Measurements from ENCODE around the gene DOCK2. TPM values are rescaled to one million over a fixed set of nuclear protein-coding genes. Genes with fewer than 3 reads are reported as not detected.
"Not testable (repeated sequence)": the region's sequence is repeated elsewhere in the genome, so short reads cannot be mapped to it uniquely, and the experiment has no call there.

DOCK2 gene
- total and polyA plus RNA-seq, 4 donors: 1.6 to 53.7 (median 21.6) TPM

DNA sequence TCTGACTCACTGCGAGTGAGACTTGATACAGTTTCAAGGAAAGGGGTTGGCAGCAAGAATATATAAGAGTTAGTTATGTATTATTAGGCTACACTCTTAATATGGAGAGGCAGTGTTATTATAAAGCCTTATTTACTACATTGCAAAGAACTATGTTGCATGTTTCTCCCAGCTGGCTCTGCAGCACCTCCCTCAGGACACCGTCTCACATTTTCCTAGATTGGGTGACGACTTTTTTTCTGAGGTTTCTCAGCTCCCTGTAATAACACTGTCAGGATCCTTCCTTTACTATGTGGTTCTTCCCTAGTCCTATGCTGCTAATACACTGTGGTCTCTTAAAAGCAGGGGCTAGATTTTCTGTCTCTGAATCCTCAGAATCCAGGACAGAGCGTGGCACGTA is 189.5 kb downstream of the DOCK2 start:
- peaks cover 1% of the 10 kb centered on the region for H3K9me3 ChIP-seq (ENCODE audit: control insufficient read depth, low read length)

DNA sequence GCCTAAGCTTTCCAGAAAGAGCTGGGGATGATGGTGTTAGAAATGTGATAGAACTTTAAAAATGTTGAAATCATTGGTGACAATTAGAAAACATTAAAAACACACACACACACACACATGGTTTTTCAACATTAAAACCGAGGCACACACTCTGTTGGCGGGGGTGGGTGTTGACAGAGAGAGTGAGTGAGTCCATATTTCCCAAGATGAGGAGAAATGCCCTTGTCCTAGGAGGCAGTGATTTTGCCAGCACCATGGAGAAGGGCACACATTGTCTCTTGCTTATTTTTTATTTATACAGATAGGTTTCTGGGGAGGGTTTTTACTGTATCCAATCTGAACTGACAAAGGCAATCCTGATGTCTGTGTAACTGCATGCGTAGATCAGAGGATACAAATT is 190.7 kb downstream of the DOCK2 start:
- Histone ChIP-seq H3K36me3 (ENCODE audit: control insufficient read depth in 1 of 2, insufficient read depth in 2 of 2, low read length in 1 of 2) (no peaks in the 10 kb centered on the region), H3K27me3 (ENCODE audit: control insufficient read depth in 1 of 2, insufficient read depth in 2 of 2, low read length in 1 of 2) (peaks cover 0 to 5% of the 10 kb centered on the region in 2 donors), H3K4me3 (ENCODE audit: low read length in 2 of 2) (no peak overlapping the region), H3K27ac (ENCODE audit: low read depth in 1 of 2, low read length in 2 of 2) (no peak overlapping the region), H3K4me1 (ENCODE audit: control insufficient read depth in 1 of 2, insufficient read depth in 2 of 2, low read length in 2 of 2) (no peaks in the 10 kb centered on the region), H3K9me3 (ENCODE audit: control insufficient read depth, low read length) (peaks cover 1% of the 10 kb centered on the region)
- intact Hi-C loops (cut with DNase I): no loop called here
- DNase-seq (no peak), ATAC-seq (ENCODE audit: low FRiP score) (no peak)
- WGBS, 2 donors: 50% methylated on average over 3 of the region's 3 CpGs

More for the DNA sequence above, 189.5 kb downstream of the DOCK2 start:
- no peak overlapping the region for H3K27ac ChIP-seq (ENCODE audit: low read depth in 1 of 2, low read length in 2 of 2)
- no peaks in the 10 kb centered on the region for H3K36me3 ChIP-seq (ENCODE audit: control insufficient read depth in 1 of 2, insufficient read depth in 2 of 2, low read length in 1 of 2)
- intact Hi-C loops (cut with DNase I): no loop called here
- no peak for ATAC-seq (ENCODE audit: low FRiP score)
- H3K4me3 ChIP-seq (ENCODE audit: low read length in 2 of 2): no peak overlapping the region
- DNase-seq: no peak
- WGBS, 2 donors: 59 to 60% methylated on average over 5 of the region's 5 CpGs
- peaks cover 0 to 5% of the 10 kb centered on the region in 2 donors for H3K27me3 ChIP-seq (ENCODE audit: control insufficient read depth in 1 of 2, insufficient read depth in 2 of 2, low read length in 1 of 2)
- H3K4me1 ChIP-seq (ENCODE audit: control insufficient read depth in 1 of 2, insufficient read depth in 2 of 2, low read length in 2 of 2): no peaks in the 10 kb centered on the region

DNA sequence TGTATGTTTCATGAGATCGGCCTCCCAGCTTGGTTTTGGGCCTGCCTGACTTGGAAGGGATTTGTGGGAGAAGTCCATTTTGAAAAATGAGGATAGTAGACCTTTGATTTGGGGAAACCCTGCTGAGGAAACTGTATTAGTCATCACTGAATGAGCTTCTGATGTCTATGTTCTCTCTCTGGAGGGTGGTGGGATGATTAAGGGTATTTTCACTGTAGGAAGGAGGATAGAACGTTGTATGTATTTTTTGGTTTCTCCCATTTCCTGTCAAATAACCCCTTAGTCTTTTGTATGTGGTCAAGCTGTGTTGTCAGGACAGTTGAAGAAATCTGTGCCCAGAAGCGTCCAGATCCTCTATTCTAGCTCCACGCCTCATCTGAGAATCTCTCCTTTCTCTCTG is 191.3 kb downstream of the DOCK2 start:
- Histone ChIP-seq H3K4me1 (ENCODE audit: control insufficient read depth in 1 of 2, insufficient read depth in 2 of 2, low read length in 2 of 2) (no peaks in the 10 kb centered on the region), H3K4me3 (ENCODE audit: low read length in 2 of 2) (no peak overlapping the region), H3K27me3 (ENCODE audit: control insufficient read depth in 1 of 2, insufficient read depth in 2 of 2, low read length in 1 of 2) (peaks cover 0 to 5% of the 10 kb centered on the region in 2 donors), H3K9me3 (ENCODE audit: control insufficient read depth, low read length) (peaks cover 1% of the 10 kb centered on the region), H3K27ac (ENCODE audit: low read depth in 1 of 2, low read length in 2 of 2) (no peak overlapping the region), H3K36me3 (ENCODE audit: control insufficient read depth in 1 of 2, insufficient read depth in 2 of 2, low read length in 1 of 2) (no peaks in the 10 kb centered on the region)
- DNase-seq: no peak
- 77 to 83% methylated on average over 4 of the region's 4 CpGs for WGBS, 2 donors
- intact Hi-C loops (cut with DNase I): no loop called here
- ATAC-seq (ENCODE audit: low FRiP score): no peak

DNA sequence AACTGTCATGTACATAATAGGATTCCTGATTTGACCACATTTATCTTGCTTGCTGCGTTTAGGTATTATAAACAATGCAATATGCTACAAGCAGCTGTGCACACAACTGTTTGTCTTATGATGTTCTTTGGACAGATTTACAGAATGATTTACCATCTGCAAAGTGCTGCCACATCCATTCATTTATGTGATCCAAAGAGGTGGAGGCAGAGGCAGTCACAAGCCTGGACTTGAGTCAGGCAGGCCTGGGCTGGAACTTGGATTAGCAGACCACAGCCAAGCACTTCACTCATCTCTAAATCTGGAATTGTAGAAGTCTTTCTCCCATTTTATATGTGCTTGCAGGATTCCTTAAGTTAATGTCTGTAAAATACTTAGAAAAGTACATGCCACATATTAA is 194.3 kb downstream of the DOCK2 start:
- Histone ChIP-seq H3K27ac (ENCODE audit: low read depth in 1 of 2, low read length in 2 of 2) (no peak overlapping the region), H3K36me3 (ENCODE audit: control insufficient read depth in 1 of 2, insufficient read depth in 2 of 2, low read length in 1 of 2) (no peaks in the 10 kb centered on the region), H3K4me3 (ENCODE audit: low read length in 2 of 2) (no peak overlapping the region), H3K27me3 (ENCODE audit: control insufficient read depth in 1 of 2, insufficient read depth in 2 of 2, low read length in 1 of 2) (peaks cover 0 to 2% of the 10 kb centered on the region in 2 donors), H3K9me3 (ENCODE audit: control insufficient read depth, low read length) (peaks cover 1% of the 10 kb centered on the region), H3K4me1 (ENCODE audit: control insufficient read depth in 1 of 2, insufficient read depth in 2 of 2, low read length in 2 of 2) (no peaks in the 10 kb centered on the region)
- 51 to 56% methylated on average over 1 of the region's 1 CpG for WGBS, 2 donors
- DNase-seq (no peak), ATAC-seq (ENCODE audit: low FRiP score) (no peak)
- intact Hi-C loops (cut with DNase I): no loop called here

DNA sequence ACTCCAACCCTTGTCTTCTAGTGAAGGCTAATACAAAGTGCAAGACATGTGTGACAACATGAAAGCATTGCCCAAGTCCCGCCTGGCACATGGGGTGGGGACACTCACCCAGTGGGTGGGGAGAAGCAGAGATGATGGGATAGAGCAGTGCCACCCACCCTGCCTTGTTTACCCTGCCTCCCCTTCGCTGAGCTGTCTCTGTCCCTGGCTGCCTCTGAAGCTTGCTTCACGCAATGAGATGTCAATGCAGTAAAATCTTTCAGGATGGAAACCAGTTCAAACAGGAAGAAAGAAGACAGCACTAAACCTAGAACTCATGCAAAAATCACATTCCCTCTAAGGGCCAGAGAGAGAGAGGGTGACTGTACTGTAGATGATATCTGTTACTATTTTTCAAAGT is 195.2 kb downstream of the DOCK2 start:
- DNase-seq (no peak), ATAC-seq (ENCODE audit: low FRiP score) (no peak)
- no peak overlapping the region for H3K27ac ChIP-seq (ENCODE audit: low read depth in 1 of 2, low read length in 2 of 2)
- intact Hi-C loops (cut with DNase I): no loop called here
- WGBS, 2 donors: 74% methylated on average over 3 of the region's 3 CpGs
- H3K27me3 ChIP-seq (ENCODE audit: control insufficient read depth in 1 of 2, insufficient read depth in 2 of 2, low read length in 1 of 2): no peaks in the 10 kb centered on the region
- H3K36me3 ChIP-seq (ENCODE audit: control insufficient read depth in 1 of 2, insufficient read depth in 2 of 2, low read length in 1 of 2): no peaks in the 10 kb centered on the region
- H3K4me3 ChIP-seq (ENCODE audit: low read length in 2 of 2): no peak overlapping the region
- no peaks in the 10 kb centered on the region for H3K9me3 ChIP-seq (ENCODE audit: control insufficient read depth, low read length)
- H3K4me1 ChIP-seq (ENCODE audit: control insufficient read depth in 1 of 2, insufficient read depth in 2 of 2, low read length in 2 of 2): no peaks in the 10 kb centered on the region

DNA sequence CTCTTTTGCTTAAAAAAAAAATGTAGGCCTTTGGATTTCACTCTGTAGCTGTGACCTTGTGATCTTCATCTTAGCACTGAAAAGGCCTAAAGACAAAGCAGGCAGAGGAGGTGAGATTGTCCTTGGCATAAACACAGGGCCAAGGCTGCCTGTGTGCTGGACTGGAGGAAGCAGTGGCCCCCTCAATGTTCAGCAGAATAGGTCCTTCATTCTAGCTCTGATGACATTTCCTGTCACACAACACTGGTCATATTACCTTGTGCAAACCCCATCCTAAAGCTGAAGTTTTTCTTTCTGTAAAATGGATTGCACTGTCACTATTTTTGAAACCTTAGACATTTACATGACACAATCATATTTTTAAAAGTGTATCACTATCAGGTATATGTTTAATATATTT is 195.8 kb downstream of the DOCK2 start:
- Histone ChIP-seq H3K4me3 (ENCODE audit: low read length in 2 of 2) (no peak overlapping the region), H3K27me3 (ENCODE audit: control insufficient read depth in 1 of 2, insufficient read depth in 2 of 2, low read length in 1 of 2) (no peaks in the 10 kb centered on the region), H3K27ac (ENCODE audit: low read depth in 1 of 2, low read length in 2 of 2) (no peak overlapping the region), H3K4me1 (ENCODE audit: control insufficient read depth in 1 of 2, insufficient read depth in 2 of 2, low read length in 2 of 2) (no peaks in the 10 kb centered on the region), H3K9me3 (ENCODE audit: control insufficient read depth, low read length) (no peaks in the 10 kb centered on the region), H3K36me3 (ENCODE audit: control insufficient read depth in 1 of 2, insufficient read depth in 2 of 2, low read length in 1 of 2) (no peaks in the 10 kb centered on the region)
- ATAC-seq (ENCODE audit: low FRiP score) (no peak), DNase-seq (no peak)
- intact Hi-C loops (cut with DNase I): no loop called here

DNA sequence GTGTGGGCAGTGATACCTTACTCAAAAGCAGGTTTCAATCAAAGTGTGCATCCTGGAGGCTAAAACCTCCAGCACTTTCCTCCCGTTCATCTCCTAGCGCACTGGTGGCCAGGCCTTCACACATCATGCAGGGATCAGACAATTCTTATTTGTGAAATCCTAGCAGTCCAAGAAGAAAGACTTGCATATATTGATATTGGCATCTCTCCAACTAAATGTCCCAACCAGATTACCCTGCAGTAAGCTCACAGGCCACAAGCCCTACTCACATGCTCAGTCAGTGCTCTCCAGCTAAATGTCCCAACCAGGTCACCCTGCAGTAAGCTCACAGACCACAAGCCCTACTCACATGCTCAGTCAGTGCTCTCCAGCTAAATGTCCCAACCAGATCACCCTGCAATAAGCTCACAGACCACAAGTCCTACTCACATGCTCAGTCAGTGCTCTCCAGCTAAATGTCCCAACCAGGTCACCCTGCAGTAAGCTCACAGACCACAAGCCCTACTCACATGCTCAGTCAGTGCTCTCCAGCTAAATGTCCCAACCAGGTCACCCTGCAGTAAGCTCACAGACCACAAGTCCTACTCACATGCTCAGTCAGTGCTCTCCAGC is 196.7 kb downstream of the DOCK2 start:
- DNase-seq; ATAC-seq (ENCODE audit: low FRiP score); H3K36me3 ChIP-seq (ENCODE audit: control insufficient read depth in 1 of 2, insufficient read depth in 2 of 2, low read length in 1 of 2); H3K27ac ChIP-seq (ENCODE audit: low read depth in 1 of 2, low read length in 2 of 2); H3K4me3 ChIP-seq (ENCODE audit: low read length in 2 of 2); H3K27me3 ChIP-seq (ENCODE audit: control insufficient read depth in 1 of 2, insufficient read depth in 2 of 2, low read length in 1 of 2); H3K4me1 ChIP-seq (ENCODE audit: control insufficient read depth in 1 of 2, insufficient read depth in 2 of 2, low read length in 2 of 2); H3K9me3 ChIP-seq (ENCODE audit: control insufficient read depth, low read length); intact Hi-C loops (cut with DNase I): not testable (repeated sequence)
- WGBS, 2 donors: 88 to 90% methylated on average over 2 of the region's 2 CpGs

DNA sequence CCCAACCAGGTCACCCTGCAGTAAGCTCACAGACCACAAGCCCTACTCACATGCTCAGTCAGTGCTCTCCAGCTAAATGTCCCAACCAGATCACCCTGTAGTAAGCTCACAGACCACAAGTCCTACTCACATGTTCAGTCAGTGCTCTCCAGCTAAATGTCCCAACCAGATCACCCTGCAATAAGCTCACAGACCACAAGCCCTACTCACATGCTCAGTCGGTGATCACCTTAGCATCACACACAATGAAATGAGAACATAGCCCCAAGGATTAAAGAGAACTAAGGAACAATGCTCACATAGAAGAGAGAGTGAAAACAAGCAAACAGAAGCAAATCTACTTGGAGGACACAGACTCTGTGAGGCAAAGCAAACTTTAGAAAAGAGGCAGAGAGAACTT is 197.5 kb downstream of the DOCK2 start:
- H3K27me3 ChIP-seq (ENCODE audit: control insufficient read depth in 1 of 2, insufficient read depth in 2 of 2, low read length in 1 of 2); H3K27ac ChIP-seq (ENCODE audit: low read depth in 1 of 2, low read length in 2 of 2); DNase-seq; H3K4me1 ChIP-seq (ENCODE audit: control insufficient read depth in 1 of 2, insufficient read depth in 2 of 2, low read length in 2 of 2); ATAC-seq (ENCODE audit: low FRiP score); H3K9me3 ChIP-seq (ENCODE audit: control insufficient read depth, low read length); H3K36me3 ChIP-seq (ENCODE audit: control insufficient read depth in 1 of 2, insufficient read depth in 2 of 2, low read length in 1 of 2); intact Hi-C loops (cut with DNase I); H3K4me3 ChIP-seq (ENCODE audit: low read length in 2 of 2): not testable (repeated sequence)
- WGBS, 2 donors: 75 to 91% methylated on average over 1 of the region's 1 CpG

DNA sequence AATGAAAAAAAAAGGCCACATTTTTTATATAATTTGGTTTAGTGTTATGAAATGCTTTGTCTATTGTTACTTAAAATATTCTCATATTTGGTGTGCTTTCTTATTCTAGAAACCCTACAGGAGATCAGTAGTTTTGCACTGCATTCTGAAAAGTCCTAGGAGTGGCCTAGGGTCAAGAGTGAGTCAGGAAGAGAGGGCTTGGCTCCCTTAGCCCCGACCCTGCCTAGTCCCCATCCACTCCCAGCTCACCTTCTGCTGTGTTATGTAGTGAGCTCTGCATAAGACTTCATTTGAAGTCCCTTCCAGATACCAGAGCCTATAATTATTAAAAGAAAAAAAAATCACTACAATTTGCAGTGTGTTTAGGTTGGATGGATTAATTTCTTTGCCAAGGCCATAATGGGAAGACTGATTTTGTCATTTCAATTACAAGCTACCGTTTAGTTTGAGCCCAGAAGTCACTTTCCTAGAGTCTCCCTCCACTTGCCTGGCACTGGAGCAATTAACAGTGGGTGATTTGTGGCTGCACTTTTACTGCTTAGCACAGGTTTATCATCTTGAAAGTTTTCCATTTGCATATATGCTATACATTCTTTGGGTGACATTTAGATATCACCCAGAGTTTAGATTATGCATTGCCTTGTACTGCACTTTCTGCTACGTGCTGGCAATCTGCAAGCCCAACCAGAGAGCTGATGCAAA is 199.9 kb downstream of the DOCK2 start:
- Histone ChIP-seq H3K9me3 (ENCODE audit: control insufficient read depth, low read length) (no peaks in the 10 kb centered on the region), H3K27ac (ENCODE audit: low read depth in 1 of 2, low read length in 2 of 2) (no peak overlapping the region), H3K4me3 (ENCODE audit: low read length in 2 of 2) (no peak overlapping the region), H3K27me3 (ENCODE audit: control insufficient read depth in 1 of 2, insufficient read depth in 2 of 2, low read length in 1 of 2) (no peaks in the 10 kb centered on the region), H3K4me1 (ENCODE audit: control insufficient read depth in 1 of 2, insufficient read depth in 2 of 2, low read length in 2 of 2) (no peaks in the 10 kb centered on the region), H3K36me3 (ENCODE audit: control insufficient read depth in 1 of 2, insufficient read depth in 2 of 2, low read length in 1 of 2) (no peaks in the 10 kb centered on the region)
- DNase-seq (no peak), ATAC-seq (ENCODE audit: low FRiP score) (no peak)
- WGBS, 2 donors: 32 to 35% methylated on average over 3 of the region's 3 CpGs
- intact Hi-C loops (cut with DNase I): no loop called here
